NCI-H1092 treated with DMSO at 0.1 percent for 48 hours (cell line): Measurements from ENCODE around the gene UTP20.
"Not testable (repeated sequence)": the region's sequence is repeated elsewhere in the genome, so short reads cannot be mapped to it uniquely, and the experiment has no call there.

Experiments used
- DNase-seq: peaks from one replicate; lab custom pipeline; 2025; lab: John Stamatoyannopoulos, UW

Gene UTP20

GRCh38 chr12:101327051-101327450, 47.1 kb downstream of the UTP20 start:
- no peak for DNase-seq

GRCh38 chr12:101327546-101327945, 47.6 kb downstream of the UTP20 start:
- no peak for DNase-seq

GRCh38 chr12:101328917-101329316, 49.0 kb downstream of the UTP20 start:
- DNase-seq, result no peak

- DNase-seq, result no peak
Measured at GRCh38 chr12:101330631-101331030, 50.7 kb downstream of the UTP20 start.

GRCh38 chr12:101336437-101336836, 56.5 kb downstream of the UTP20 start:
- no peak for DNase-seq

- DNase-seq, result no peak
Measured at GRCh38 chr12:101338087-101338486, 58.2 kb downstream of the UTP20 start.

- DNase-seq, result no peak
Measured at GRCh38 chr12:101343893-101344292, 64.0 kb downstream of the UTP20 start.

GRCh38 chr12:101351682-101352081, 71.8 kb downstream of the UTP20 start:
- DNase-seq, result no peak

- no peak for DNase-seq
Measured at GRCh38 chr12:101356794-101357193, 76.9 kb downstream of the UTP20 start.

- no peak for DNase-seq
Measured at GRCh38 chr12:101361455-101361854, 81.5 kb downstream of the UTP20 start.

- no peak for DNase-seq
Measured at GRCh38 chr12:101368016-101368415, 88.1 kb downstream of the UTP20 start.

GRCh38 chr12:101372431-101372830, 92.5 kb downstream of the UTP20 start:
- no peak for DNase-seq

- no peak for DNase-seq
Measured at GRCh38 chr12:101375573-101375972, 95.7 kb downstream of the UTP20 start.

GRCh38 chr12:101379149-101379548, 99.2 kb downstream of the UTP20 start:
- no peak for DNase-seq

- DNase-seq, result not testable (repeated sequence)
Measured at GRCh38 chr12:101391181-101391580, 111.3 kb downstream of the UTP20 start.

GRCh38 chr12:101407049-101407435, 127.1 kb downstream of the UTP20 start:
- no peak for DNase-seq

GRCh38 chr12:101407436-101408345, 127.8 kb downstream of the UTP20 start, which contains the start of gene ARL1:
Gene ARL1, minus strand, starts transcription at chr12:101407772. Its CDS starts 127 bp downstream, at chr12:101407645.
- peak; percentile 84 for DNase-seq

GRCh38 chr12:101410169-101410568, 130.3 kb downstream of the UTP20 start:
- not testable (repeated sequence) for DNase-seq

GRCh38 chr12:101414533-101415119, 134.7 kb downstream of the UTP20 start:
- peak; percentile 51 for DNase-seq

- DNase-seq, result no peak
Measured at GRCh38 chr12:101415228-101415627, 135.3 kb downstream of the UTP20 start.

- not testable (repeated sequence) for DNase-seq
Measured at GRCh38 chr12:101422066-101422465, 142.2 kb downstream of the UTP20 start.

- no peak for DNase-seq
Measured at GRCh38 chr12:101424620-101425019, 144.7 kb downstream of the UTP20 start.

- DNase-seq, result no peak
Measured at GRCh38 chr12:101430456-101430855, 150.6 kb downstream of the UTP20 start.
